Measurements from ENCODE around the gene ZNF564.

DNA sequence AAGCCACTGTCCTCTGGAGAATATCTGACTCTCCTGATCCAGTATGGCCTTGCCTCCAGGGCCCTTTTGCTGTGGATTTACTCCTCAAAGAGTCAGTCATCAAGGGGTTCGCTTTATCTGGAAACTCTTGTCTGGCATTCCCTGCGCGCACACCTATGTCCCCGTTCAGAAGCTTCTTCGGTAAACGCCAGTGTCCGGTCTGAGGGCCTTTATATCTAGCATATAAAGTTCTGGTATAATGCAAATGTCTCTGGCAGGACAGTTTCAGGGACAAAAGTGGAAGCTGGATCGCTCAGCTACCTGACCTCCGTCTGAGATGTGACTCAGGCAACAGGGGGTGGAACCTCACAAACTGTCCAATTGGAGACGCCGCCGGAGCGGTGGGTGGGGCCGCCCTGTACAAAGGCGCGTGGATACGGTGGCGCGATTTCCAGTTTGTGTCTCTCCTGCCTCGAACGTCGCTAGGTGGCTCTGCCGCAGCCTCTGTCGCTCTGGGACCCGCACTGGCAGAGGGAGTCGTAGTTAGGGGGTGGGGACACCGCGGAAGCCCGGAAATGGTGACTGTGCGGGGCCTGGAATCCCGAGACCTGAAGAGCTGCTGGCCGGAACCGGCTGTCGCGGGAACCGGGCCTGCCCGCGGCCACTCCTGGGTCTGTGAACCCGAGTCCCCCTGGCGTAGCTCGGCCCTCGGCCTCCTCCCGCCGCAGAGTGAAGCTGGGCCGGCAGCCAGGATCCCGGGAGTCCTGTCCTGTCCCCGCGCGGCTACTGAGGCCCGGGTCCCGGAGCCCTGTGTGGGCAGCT lies 56.1 kb downstream of the ZNF564 start:
- TF ChIP-seq RARB (CRISPR knock-in tag; IDR thresholded peaks at IDR 0.05): no peak
- no peak for TF ChIP-seq TOX (CRISPR knock-in tag; IDR thresholded peaks at IDR 0.05; ENCODE audit: borderline replicate concordance)
- TF ChIP-seq CSDC2 (CRISPR knock-in tag; IDR thresholded peaks at IDR 0.05): no peak
- 0 out of 2 replicates have a peak, but pooled peaks have one; percentile 12 for TF ChIP-seq ZFP3 (CRISPR knock-in tag; IDR thresholded peaks at IDR 0.05)
- TF ChIP-seq, protein P1, sequence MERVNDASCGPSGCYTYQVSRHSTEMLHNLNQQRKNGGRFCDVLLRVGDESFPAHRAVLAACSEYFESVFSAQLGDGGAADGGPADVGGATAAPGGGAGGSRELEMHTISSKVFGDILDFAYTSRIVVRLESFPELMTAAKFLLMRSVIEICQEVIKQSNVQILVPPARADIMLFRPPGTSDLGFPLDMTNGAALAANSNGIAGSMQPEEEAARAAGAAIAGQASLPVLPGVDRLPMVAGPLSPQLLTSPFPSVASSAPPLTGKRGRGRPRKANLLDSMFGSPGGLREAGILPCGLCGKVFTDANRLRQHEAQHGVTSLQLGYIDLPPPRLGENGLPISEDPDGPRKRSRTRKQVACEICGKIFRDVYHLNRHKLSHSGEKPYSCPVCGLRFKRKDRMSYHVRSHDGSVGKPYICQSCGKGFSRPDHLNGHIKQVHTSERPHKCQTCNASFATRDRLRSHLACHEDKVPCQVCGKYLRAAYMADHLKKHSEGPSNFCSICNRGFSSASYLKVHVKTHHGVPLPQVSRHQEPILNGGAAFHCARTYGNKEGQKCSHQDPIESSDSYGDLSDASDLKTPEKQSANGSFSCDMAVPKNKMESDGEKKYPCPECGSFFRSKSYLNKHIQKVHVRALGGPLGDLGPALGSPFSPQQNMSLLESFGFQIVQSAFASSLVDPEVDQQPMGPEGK (CRISPR knock-in tag; IDR thresholded peaks at IDR 0.05; ENCODE audit: borderline replicate concordance): no peak
- TF ChIP-seq SNAI2 (CRISPR knock-in tag; IDR thresholded peaks at IDR 0.05): no peak
